HG02678 (cell line): ENCODE results near the gene FAM135A.
"Not testable (repeated sequence)": the region's sequence is repeated elsewhere in the genome, so short reads cannot be mapped to it uniquely, and the experiment has no call there.

Source experiments
- ATAC-seq: cut with Tn5 transposase; IDR thresholded peaks from one replicate; pipeline ENCODE4 v1.9.1; 2021; ENCODE audit warnings: mild to moderate bottlenecking, moderate library complexity; ENCODE audit not compliant: unreplicated experiment

FAM135A gene

DNA sequence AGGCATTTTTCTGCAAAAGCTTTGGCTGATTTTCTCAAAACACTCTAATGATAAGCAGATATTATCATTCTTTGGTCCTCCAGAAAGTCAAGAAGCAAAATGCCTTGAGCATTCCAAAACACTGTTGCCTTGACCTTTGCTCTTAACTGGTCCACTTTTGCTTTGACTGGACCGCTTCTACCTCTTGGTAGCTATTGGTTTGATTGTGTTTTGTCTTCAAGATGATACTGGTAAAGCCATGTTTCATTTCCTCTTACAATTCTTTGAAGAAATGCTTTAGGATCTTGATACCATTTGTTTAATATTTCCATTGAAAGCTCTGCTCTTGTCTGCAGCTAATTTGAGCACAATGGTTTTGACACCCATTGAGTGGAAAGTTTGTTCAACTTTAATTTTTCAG, 117.8 kb downstream of the FAM135A start:
- ATAC-seq: peak; percentile 66

DNA sequence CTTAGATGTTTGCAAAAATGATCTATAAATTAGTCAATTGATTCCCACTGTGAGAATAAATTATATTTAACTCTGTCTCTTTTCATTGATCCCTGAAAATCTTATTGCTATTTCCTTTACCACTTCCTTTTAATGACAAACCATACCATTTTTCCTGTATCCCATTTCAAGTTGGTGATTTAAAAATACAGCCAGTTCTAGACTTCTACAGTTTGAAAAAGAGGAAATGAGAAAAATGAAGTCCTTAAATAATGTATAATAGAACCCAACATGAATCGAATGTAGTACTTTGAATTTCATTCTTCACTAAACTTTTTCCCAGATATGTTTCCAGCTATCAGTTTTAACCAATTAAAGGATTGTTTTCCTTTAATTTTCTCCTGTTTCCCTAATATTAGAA, 124.0 kb downstream of the FAM135A start:
- no peak for ATAC-seq

- ATAC-seq: peak; percentile 84
Observed at GRCh38 chr6:70538376-70538775, 125.1 kb downstream of the FAM135A start.

DNA sequence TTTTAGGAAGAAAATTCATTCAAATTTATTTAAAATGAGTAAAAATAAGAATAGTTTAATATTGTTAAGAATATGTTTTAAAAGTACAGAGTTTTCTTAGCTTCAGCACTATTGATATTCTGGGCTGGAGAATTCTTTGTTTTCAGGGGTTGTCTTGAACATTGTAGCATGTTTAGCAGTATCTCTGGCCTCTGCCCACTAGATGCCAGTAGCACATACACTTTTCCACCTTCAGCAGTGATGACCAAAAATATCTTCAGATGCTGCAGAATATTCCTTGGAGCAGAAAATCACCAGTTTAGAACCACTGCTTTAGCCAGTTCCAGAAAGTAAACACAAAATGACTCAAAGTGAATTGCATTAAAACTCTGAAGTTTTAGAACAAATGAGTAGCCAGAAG, 134.0 kb downstream of the FAM135A start:
- ATAC-seq: no peak

DNA sequence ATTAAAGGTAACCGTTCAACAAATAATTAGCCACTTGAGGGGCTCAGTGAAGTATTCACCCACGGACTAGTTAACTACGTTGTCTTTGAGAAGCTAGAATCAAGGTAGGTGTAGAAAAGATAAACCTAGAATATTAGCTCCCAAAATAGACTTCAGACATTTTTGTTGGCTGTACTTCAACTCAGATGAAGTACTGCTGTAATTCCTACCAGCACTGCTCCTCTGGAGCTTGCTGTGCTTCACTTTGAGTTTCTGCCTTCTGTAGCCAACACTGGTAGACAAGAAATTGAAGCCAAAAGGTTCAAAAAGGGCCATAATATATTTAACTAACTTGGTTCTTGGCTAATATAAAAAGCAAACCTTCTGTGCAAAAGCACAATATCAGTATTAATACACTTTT, 134.6 kb downstream of the FAM135A start:
- no peak for ATAC-seq

DNA sequence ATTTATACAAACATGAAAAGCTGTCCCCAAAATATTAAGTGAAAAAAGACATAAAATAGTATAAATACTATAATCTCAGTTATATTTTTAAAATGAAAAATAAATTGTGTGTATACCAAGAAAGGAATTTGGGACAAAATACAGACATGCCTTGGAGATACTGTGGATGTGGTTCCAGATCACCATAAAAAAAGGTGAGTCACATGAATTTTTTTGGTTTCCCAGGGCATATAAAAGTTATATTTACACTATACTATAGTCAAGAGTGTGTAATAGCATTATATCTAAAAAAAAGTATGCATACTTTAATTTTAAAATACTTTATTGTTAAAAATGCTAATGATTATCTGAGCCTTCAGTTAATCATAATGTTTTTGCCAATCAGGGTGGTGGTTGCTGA, 136.0 kb downstream of the FAM135A start:
- ATAC-seq: no peak

DNA sequence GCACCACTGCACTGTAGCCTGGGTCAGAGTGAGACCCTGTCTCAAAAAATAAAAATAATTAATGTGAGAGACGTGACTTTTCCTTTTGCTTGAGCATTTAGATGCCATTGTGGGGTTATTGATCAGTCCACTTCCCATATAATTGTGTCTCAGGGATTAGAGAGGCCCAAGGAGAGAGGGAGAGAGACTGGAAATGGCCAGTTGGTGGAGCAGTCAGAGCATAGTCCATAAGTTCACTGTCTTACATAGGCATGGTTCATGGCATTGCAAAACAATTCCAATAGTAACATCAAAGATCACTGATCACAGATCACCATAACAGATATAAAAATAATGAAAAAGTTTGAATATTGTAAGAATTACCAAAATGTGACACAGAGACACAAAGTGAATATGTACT, 138.3 kb downstream of the FAM135A start:
- no peak for ATAC-seq

- ATAC-seq: not testable (repeated sequence)
Observed at GRCh38 chr6:70552286-70552940, 139.1 kb downstream of the FAM135A start.

- ATAC-seq: no peak
Observed at GRCh38 chr6:70552974-70553373, 139.7 kb downstream of the FAM135A start.

DNA sequence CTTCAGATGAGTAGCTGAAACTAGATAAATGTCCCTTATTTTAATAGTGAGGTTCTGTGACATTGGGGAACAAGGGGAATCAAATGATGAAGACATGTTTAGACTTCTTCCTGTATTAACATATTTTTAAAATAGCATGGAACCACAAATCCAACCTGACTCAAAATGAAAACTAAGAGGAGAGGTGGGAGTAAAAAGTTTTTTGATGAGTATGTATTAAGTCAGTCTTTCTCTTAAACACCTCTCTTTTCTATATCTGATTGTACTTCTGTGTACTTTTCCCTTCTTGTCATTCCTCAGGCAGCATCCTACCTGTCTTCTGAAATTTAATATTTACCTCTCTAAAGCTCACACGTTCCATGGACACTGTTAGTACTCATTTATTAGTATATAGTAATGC, 144.7 kb downstream of the FAM135A start:
- ATAC-seq: no peak

DNA sequence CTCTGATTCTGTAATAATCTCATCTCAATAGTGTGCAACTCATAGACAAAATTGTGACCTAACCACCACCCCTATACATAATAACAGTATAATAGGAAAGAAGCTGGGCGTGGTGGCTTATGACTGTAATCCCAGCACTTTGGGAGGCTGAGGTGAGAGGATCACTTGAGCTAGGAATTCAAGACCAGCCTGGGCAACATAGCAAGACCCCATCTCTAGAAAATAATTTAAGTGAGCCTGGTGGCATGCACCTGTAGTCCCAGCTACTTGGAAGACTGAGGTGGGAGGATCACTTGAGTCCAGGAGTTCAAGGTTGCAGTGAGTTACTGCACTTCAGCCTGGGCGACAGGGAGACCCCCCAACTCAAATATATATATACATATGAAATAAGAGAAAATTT, 149.1 kb downstream of the FAM135A start:
- ATAC-seq: not testable (repeated sequence)

DNA sequence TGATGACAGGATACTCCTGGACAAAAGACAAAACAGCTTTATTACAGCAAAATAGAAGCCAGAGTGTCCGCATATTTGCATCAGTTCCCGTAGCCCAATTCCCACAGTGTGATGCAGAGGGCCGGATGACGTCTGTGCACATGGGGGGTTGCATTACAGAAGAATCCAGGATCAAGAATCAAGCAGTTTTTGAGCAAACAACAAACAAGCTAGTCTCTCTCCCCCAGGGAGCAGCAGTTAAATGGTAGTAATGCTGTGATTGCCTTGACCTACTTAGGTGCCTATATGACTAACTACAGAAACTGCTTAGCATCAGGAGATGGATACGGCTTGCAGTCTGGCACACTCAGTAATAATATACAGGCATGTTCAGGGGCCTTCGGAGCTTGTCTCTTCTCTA, 150.2 kb downstream of the FAM135A start:
- ATAC-seq: no peak

DNA sequence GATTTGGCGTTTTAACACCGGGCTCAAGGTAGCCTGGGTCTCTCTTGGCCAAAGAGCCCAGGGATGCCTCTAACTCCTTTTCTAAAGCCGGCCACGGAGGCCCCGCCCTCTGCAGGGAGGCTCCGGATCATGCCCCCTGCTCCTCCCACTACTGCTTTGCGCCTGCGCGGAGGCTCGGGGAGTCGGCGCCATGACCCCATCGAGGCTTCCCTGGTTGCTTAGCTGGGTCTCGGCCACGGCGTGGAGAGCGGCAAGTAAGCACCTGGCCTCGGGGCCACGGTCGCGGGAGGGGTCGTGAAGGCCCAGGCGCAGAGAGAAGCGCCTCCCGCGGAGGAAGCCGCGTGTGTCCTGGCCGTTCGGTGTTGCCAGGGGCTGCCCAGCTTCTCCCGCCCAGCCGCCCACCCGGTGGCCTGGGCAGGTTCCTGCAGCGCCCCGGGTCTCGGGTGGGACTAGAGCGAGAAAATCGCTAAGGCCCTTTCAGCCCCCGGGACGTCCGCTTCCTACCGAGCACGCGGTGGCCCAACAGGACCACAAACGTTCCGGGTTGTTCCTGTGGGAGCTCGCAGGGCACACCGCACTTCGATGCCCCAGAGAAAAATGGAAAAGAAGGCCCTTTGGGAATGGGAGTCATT, 153.6 kb downstream of the FAM135A start, which contains the start of gene SDHAF4:
SDHAF4 (plus strand) TSS at position 180 of the 632 bp plus-strand sequence; CDS start at position 191, 11 bp downstream.
- peak; percentile 99 for ATAC-seq

DNA sequence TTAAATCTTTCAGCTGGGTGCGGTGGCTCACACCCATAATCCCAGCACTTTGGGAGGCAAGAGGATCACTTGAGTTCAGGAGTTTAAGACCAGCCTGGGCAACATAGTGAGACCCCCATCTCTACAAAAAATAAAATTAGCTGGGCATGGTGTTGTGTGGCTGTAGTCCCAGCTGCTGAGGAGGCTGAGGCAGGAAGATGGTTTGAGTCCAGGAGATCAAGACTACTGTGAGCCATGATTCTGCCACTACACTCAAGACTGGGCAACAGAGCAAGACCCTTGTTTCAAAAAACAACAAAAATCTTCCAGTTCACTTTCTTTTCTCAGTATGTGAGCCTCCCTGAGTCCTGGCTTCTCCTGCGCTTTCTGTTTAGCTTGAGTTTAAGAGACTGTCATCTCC, 161.3 kb downstream of the FAM135A start:
- ATAC-seq: no peak

DNA sequence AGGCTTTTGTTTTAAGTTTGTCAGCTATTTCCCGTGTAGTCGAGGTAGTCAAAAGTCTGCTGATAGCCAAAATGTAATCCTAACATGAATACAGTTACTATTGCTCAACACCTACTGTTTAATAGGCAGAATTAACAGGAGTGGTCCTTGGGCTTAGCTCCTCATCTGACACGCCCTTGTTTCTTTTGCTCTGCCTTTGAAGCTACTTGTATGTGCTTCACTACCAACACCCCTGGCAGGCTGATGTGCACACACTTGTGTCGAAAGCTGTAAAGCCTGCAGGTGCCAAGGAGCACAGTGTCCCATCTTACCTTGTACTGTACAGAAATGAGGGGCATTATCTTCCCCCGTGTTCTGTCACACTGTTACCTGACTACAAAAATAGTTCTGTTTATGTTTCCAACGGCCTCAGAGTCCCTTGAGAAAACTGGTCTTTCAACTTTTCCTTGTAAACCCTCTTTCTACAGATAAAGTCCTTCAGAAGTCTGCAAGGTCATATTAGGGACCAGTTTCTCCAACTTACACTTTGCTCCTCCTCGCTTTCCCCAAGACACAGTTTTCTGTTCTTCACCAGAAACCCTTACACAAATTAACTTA, 162.7 kb downstream of the FAM135A start:
- no peak for ATAC-seq

DNA sequence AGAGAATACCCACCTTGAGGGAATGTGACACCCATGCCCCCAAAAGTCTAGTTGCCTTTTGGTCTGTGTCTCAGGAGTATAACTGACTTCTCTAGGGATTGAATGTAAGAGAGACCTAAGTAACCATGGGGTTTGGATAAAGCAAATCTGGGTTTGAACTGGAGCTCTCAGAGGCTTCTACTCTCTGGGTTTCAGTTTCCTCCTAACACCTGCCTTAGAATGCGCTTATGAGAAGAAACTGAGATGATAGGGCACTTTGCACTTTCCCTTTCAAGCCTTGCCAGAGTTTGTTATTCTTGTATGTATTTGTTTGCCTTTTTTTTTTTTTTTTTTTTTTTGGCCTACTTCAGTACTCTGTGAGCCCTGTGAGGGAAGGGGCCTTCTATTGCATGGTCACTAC, 172.8 kb downstream of the FAM135A start:
- ATAC-seq: peak; percentile 99

GRCh38 chr6:70590400-70590799, 177.1 kb downstream of the FAM135A start:
- no peak for ATAC-seq

GRCh38 chr6:70592391-70593117, 179.2 kb downstream of the FAM135A start:
- ATAC-seq: no peak

DNA sequence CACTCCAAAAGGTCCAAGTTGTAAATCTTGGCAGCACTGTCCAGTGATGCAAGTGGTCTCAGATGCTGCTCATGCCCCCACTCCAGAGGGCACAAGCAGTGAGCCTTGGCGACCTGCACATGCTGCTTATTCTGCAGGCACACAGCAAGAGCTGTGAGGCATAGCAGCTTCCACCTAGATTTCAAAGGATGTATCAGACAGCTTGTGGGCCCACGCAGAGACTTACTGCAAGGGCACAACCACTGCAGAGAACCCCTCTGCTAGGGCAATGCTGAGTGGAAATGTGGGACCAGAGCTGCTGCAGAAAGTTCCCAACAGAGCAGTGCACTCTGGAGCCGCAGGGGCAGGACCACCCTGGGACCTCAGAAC, 179.8 kb downstream of the FAM135A start:
- no peak for ATAC-seq

- ATAC-seq: no peak
Observed at GRCh38 chr6:70599187-70599586, 185.9 kb downstream of the FAM135A start.

- no peak for ATAC-seq
Observed at GRCh38 chr6:70601014-70601413, 187.7 kb downstream of the FAM135A start.

GRCh38 chr6:70604254-70604653, 190.9 kb downstream of the FAM135A start:
- ATAC-seq: no peak
